Medulla oblongata (tissue), 1 donor: Measurements from ENCODE around the gene AKAP8L.
"Not testable (repeated sequence)": the region's sequence is repeated elsewhere in the genome, so short reads cannot be mapped to it uniquely, and the experiment has no call there.

Experiments
- DNase-seq: peaks from one replicate; pipeline ENCODE4 v3.0.0-alpha.2; 2015; ENCODE audit errors: extremely low spot score

AKAP8L gene

GRCh38 chr19:15379083-15379998 lies 39.4 kb downstream of the AKAP8L start, which contains the start of gene AKAP8:
AKAP8 (minus strand) TSS chr19:15379787; CDS start chr19:15379731, 56 bp downstream.
- peak; percentile 98 for DNase-seq

GRCh38 chr19:15378534-15379082 lies 40.2 kb downstream of the AKAP8L start:
- peak; percentile 29 for DNase-seq

GRCh38 chr19:15374796-15375440 lies 43.9 kb downstream of the AKAP8L start:
- no peak for DNase-seq

GRCh38 chr19:15374105-15374651 lies 44.6 kb downstream of the AKAP8L start:
- no peak for DNase-seq

GRCh38 chr19:15373644-15374043 lies 45.1 kb downstream of the AKAP8L start:
- DNase-seq = no peak

- no peak for DNase-seq
These were observed 45.9 kb downstream of the AKAP8L start for GRCh38 chr19:15372891-15373301.

- DNase-seq = no peak
These were observed 46.3 kb downstream of the AKAP8L start for GRCh38 chr19:15372470-15372869.

GRCh38 chr19:15371786-15372380 lies 46.9 kb downstream of the AKAP8L start:
- no peak for DNase-seq

- no peak for DNase-seq
These were observed 47.7 kb downstream of the AKAP8L start for GRCh38 chr19:15371119-15371518.

- no peak for DNase-seq
These were observed 49.2 kb downstream of the AKAP8L start for GRCh38 chr19:15369594-15369891.

- DNase-seq = no peak
These were observed 49.8 kb downstream of the AKAP8L start for GRCh38 chr19:15368798-15369593.

GRCh38 chr19:15368051-15368632 lies 50.6 kb downstream of the AKAP8L start:
- no peak for DNase-seq

- no peak for DNase-seq
These were observed 51.3 kb downstream of the AKAP8L start for GRCh38 chr19:15367439-15367838.

GRCh38 chr19:15365264-15365663 lies 53.5 kb downstream of the AKAP8L start:
- no peak for DNase-seq

- DNase-seq = not testable (repeated sequence)
These were observed 55.0 kb downstream of the AKAP8L start for GRCh38 chr19:15363791-15364190.

GRCh38 chr19:15363048-15363447 lies 55.7 kb downstream of the AKAP8L start:
- not testable (repeated sequence) for DNase-seq

- not testable (repeated sequence) for DNase-seq
These were observed 58.8 kb downstream of the AKAP8L start for GRCh38 chr19:15360015-15360414.

- no peak for DNase-seq
These were observed 59.9 kb downstream of the AKAP8L start for GRCh38 chr19:15358918-15359317.

GRCh38 chr19:15357906-15358305 lies 60.9 kb downstream of the AKAP8L start:
- no peak for DNase-seq

- DNase-seq = no peak
These were observed 64.1 kb downstream of the AKAP8L start for GRCh38 chr19:15354566-15355296.
